ENCODE data around the gene TUBGCP2.

TUBGCP2 gene

DNA sequence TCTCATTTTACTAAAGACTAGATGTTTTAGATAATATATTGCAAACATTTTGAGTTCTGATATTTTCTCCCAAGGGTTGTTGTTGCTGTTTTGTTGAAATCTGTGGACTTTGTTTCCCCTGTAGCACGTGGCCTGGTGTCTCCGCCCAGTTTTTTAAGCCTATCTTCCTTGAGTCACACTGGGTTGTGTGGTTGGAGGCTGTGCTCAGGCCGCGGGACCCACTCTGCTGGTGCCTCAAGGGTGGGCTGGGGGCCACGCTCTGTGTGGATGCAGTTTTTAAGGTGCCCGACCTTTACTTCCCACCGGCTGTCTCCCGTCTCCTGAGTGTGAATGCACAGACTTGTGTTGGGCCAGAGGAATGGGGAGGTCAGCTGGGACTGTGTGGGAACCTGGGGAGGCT is 34.3 kb upstream of the TUBGCP2 start:
- Histone ChIP-seq H3K4me2 (ENCODE audit: low read length) (no peak overlapping the region), H3K4me3 (ENCODE audit: low read depth, low read length) (no peak overlapping the region), H3K79me2 (no peaks in the 10 kb centered on the region), H3K4me1 (no peaks in the 10 kb centered on the region), H3K9me3 (ENCODE audit: control insufficient read depth, low read length) (no peaks in the 10 kb centered on the region), H3K27ac (no peak overlapping the region), H2AFZ (no peak overlapping the region), H3K36me3 (ENCODE audit: control insufficient read depth, insufficient read depth, low read length) (no peaks in the 10 kb centered on the region), H3K27me3 (ENCODE audit: control insufficient read depth, insufficient read depth, low read length) (no peaks in the 10 kb centered on the region), H3K9ac (no peak overlapping the region)
- TF ChIP-seq, protein P1, sequence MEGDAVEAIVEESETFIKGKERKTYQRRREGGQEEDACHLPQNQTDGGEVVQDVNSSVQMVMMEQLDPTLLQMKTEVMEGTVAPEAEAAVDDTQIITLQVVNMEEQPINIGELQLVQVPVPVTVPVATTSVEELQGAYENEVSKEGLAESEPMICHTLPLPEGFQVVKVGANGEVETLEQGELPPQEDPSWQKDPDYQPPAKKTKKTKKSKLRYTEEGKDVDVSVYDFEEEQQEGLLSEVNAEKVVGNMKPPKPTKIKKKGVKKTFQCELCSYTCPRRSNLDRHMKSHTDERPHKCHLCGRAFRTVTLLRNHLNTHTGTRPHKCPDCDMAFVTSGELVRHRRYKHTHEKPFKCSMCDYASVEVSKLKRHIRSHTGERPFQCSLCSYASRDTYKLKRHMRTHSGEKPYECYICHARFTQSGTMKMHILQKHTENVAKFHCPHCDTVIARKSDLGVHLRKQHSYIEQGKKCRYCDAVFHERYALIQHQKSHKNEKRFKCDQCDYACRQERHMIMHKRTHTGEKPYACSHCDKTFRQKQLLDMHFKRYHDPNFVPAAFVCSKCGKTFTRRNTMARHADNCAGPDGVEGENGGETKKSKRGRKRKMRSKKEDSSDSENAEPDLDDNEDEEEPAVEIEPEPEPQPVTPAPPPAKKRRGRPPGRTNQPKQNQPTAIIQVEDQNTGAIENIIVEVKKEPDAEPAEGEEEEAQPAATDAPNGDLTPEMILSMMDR (IDR thresholded peaks at IDR 0.05): no peak

DNA sequence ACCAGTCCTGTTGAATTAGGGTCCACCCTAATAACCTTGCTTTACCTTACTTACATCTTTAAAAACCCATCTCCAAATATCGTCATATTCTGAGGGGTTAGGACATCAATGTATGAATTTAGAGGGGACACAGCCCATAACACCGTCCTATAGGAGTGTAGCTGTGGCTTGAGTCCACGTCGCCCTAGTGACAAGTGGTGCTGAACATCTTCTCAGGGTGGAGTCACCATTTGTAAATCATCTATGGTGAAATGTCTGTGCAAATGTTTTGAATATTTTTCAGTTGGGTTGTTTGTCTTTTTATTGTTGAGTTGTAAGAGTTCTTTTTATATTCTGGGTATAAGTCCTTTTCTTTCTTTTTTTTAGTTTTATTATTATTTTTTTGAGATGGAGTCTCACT is 33.3 kb upstream of the TUBGCP2 start:
- Histone ChIP-seq H2AFZ (no peak overlapping the region), H3K27ac (no peak overlapping the region), H3K4me3 (ENCODE audit: low read depth, low read length) (no peak overlapping the region), H3K79me2 (no peaks in the 10 kb centered on the region), H3K27me3 (ENCODE audit: control insufficient read depth, insufficient read depth, low read length) (no peaks in the 10 kb centered on the region), H3K9me3 (ENCODE audit: control insufficient read depth, low read length) (no peaks in the 10 kb centered on the region), H3K9ac (no peak overlapping the region), H3K36me3 (ENCODE audit: control insufficient read depth, insufficient read depth, low read length) (no peaks in the 10 kb centered on the region), H3K4me1 (no peaks in the 10 kb centered on the region), H3K4me2 (ENCODE audit: low read length) (no peak overlapping the region)
- TF ChIP-seq, protein P1 (IDR thresholded peaks at IDR 0.05): no peak

DNA sequence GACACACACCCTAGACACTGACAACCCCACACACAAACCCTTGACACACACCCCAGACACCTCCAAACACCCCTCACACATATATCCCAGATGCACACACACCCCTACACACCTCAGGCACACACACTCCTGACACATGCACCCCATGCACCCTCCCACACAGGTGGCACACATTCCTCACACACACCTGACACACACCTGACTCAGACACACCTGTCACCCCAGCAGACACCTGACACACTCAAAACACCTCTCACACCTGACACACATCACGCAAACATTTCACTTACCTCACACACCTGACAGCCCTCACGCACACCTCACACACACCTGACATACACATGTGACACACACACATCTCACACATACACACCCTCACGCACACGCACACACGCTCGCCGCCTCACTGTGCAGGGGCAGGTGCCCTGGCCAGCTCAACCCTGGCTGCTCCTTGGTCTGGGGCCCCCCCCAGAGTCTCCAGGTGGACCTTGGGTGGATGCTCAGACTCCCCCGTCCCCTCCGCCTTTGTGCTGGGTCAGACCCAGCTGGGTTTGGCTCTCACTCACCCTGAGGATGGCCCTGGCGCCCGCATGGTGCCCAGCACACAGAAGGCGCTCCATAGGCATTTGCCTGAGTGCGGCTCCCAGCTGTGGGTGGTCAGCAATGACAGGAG is 31.2 kb upstream of the TUBGCP2 start:
- Histone ChIP-seq H3K27ac (no peak overlapping the region), H3K9ac (no peak overlapping the region), H3K4me2 (ENCODE audit: low read length) (no peak overlapping the region), H3K9me3 (ENCODE audit: control insufficient read depth, low read length) (no peaks in the 10 kb centered on the region), H2AFZ (no peak overlapping the region), H3K36me3 (ENCODE audit: control insufficient read depth, insufficient read depth, low read length) (no peaks in the 10 kb centered on the region), H3K79me2 (no peaks in the 10 kb centered on the region), H3K4me1 (no peaks in the 10 kb centered on the region), H3K27me3 (ENCODE audit: control insufficient read depth, insufficient read depth, low read length) (no peaks in the 10 kb centered on the region), H3K4me3 (ENCODE audit: low read depth, low read length) (no peak overlapping the region)
- TF ChIP-seq, protein P1 (IDR thresholded peaks at IDR 0.05): no peak

DNA sequence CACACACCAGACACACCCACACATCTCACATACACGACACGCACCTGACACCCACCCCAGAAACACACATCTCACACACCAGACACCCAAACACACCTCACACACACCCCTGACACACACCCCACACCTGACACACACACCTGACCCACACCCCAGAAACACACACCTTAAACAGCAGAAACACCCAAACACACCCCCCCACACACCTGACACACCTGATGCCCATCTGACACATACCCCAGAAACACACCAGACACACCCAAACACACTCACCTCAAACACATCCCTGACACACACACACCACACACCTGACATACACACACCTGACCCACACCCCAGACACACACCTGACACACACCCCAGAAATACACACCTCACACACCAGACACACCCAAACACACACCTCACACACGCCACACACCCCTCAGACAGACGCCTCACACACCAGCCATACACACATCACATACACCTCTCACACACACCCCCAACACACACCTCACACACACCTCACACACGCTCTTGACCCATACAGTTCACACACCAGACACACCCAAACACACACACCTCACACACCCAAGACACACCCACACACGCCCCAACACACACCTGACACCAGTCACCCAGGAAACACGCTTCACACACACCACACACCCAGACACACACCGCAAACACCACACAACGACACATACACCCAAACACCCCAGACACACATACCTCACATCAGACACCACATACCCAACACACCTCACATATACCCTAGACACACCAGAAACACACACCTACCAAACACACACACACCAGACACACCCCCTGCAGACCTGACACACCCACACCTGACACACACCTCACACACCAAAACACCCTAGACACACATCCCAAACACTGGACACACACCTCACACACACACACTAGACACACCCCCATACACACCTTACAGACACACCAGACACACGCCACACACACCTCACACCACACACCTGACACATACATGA is 29.7 kb upstream of the TUBGCP2 start:
- H3K9me3 ChIP-seq (ENCODE audit: control insufficient read depth, low read length): no peaks in the 10 kb centered on the region
- TF ChIP-seq, protein P1 (IDR thresholded peaks at IDR 0.05): no peak
- H3K27ac ChIP-seq: no peak overlapping the region
- H3K9ac ChIP-seq: no peak overlapping the region
- H3K4me1 ChIP-seq: no peaks in the 10 kb centered on the region
- no peaks in the 10 kb centered on the region for H3K36me3 ChIP-seq (ENCODE audit: control insufficient read depth, insufficient read depth, low read length)
- H3K27me3 ChIP-seq (ENCODE audit: control insufficient read depth, insufficient read depth, low read length): no peaks in the 10 kb centered on the region
- no peak overlapping the region for H3K4me2 ChIP-seq (ENCODE audit: low read length)
- H3K4me3 ChIP-seq (ENCODE audit: low read depth, low read length): no peak overlapping the region
- no peaks in the 10 kb centered on the region for H3K79me2 ChIP-seq
- no peak overlapping the region for H2AFZ ChIP-seq

All from parathyroid adenoma (tissue), 2 donors.